Upper lobe of right lung (tissue), 1 donor: Measurements from ENCODE around the gene CNGB1. TPM values are rescaled to one million over a fixed set of nuclear protein-coding genes. Genes with fewer than 3 reads are reported as not detected.
"Not testable (repeated sequence)": the region's sequence is repeated elsewhere in the genome, so short reads cannot be mapped to it uniquely, and the experiment has no call there.

ENCODE experiments used
- ATAC-seq: fragments of 200-7000 bp; cut with Tn5 transposase; one replicate; pipeline ENCODE4 v1.9.1; 2020; ENCODE audit warnings: mild to moderate bottlenecking, moderate library complexity
- DNase-seq: peaks from one replicate; pipeline ENCODE4 v3.0.0-alpha.2; 2020
- H3K27ac ChIP-seq: fragments of 200-600 bp; one replicate; pipeline ENCODE4 v1.8.0; 2022
- H3K27me3 ChIP-seq: fragments of 200-600 bp; one replicate; pipeline ENCODE4 v1.8.0; 2022; ENCODE audit warnings: mild to moderate bottlenecking
- H3K36me3 ChIP-seq: fragments of 200-600 bp; one replicate; pipeline ENCODE4 v1.8.0; 2022
- H3K4me1 ChIP-seq: fragments of 200-600 bp; one replicate; pipeline ENCODE4 v1.8.0; 2022
- H3K4me3 ChIP-seq: fragments of 200-600 bp; one replicate; pipeline ENCODE4 v1.8.0; 2022; ENCODE audit warnings: mild to moderate bottlenecking
- H3K9me3 ChIP-seq: fragments of 200-600 bp; one replicate; pipeline ENCODE4 v1.8.0; 2022
- CTCF ChIP-seq: fragments of 200-600 bp; IDR thresholded peaks from one replicate; pipeline ENCODE4 v1.8.0; 2022; ENCODE audit warnings: antibody characterized with exemption
- intact Hi-C: fragments of 100-400 bp; cut with DNase I; formaldehyde crosslinking; loops from one replicate; pipeline ENCODE4 v1.11.0; 2022
- total RNA-seq: library from RNA; stranded (reverse); fragmentation: NEBNext Ultra II Directional; extraction: Animal tissue kit (Norgen Biotek cat#: 25700); gene quantifications from one replicate; pipeline ENCODE4 v1.2.1, GENCODE V29; 2021
- donor health status: DM: no; HTN: yes; CAD: no; lungs with severe emphysema.

The CNGB1 gene
- total RNA-seq, 1 donor from 2014 or later, result not detected

- Histone ChIP-seq H3K4me1 (peaks cover 6% of the 10 kb centered on the region), H3K9me3 (no peaks in the 10 kb centered on the region), H3K36me3 (no peaks in the 10 kb centered on the region), H3K27ac (no peak overlapping the region), H3K27me3 (no peaks in the 10 kb centered on the region), H3K4me3 (no peak overlapping the region)
- intact Hi-C loops, result no loop called here
- TF ChIP-seq CTCF, result no peak
- DNase-seq (no peak), ATAC-seq (no peak)
Measured at GRCh38 chr16:57945740-57946138, 25.2 kb downstream of the CNGB1 start.

- Histone ChIP-seq H3K4me1 (peaks cover 6% of the 10 kb centered on the region), H3K27ac (no peak overlapping the region), H3K9me3 (no peaks in the 10 kb centered on the region), H3K27me3 (no peaks in the 10 kb centered on the region), H3K36me3 (no peaks in the 10 kb centered on the region), H3K4me3 (no peak overlapping the region)
- no peak for TF ChIP-seq CTCF
- DNase-seq, result no peak
- no peak for ATAC-seq
- intact Hi-C loops, result no loop called here
Measured at GRCh38 chr16:57944970-57945739, 25.8 kb downstream of the CNGB1 start.

DNA sequence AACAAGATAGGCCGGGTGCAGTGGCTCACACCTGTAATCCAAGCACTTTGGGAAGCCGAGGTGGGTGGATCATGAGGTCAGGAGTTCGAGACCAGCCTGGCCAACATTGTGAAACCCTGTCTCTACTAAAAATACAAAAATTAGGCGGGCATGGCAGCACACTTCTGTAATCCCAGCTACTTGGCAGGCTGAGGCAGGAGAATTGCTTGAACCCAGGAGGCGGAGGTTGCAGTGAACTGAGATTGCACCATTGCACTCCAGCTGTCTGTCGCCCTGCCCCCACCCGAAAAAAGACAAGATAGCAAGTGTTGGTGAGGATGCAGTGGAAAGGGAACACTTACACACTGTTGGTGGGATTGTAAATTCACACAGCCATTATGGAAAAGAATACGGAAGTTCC is 27.5 kb downstream of the CNGB1 start:
- intact Hi-C loops, H3K27ac ChIP-seq, DNase-seq, H3K27me3 ChIP-seq, ATAC-seq, H3K36me3 ChIP-seq, H3K9me3 ChIP-seq, H3K4me3 ChIP-seq: not testable (repeated sequence)
- H3K4me1 ChIP-seq, result peaks cover 18% of the 10 kb centered on the region

- H3K27ac ChIP-seq, intact Hi-C loops, H3K4me3 ChIP-seq, H3K36me3 ChIP-seq, H3K9me3 ChIP-seq, H3K27me3 ChIP-seq, DNase-seq, ATAC-seq: not testable (repeated sequence)
- peaks cover 18% of the 10 kb centered on the region for H3K4me1 ChIP-seq
Measured at GRCh38 chr16:57941901-57942300, 29.0 kb downstream of the CNGB1 start.

DNA sequence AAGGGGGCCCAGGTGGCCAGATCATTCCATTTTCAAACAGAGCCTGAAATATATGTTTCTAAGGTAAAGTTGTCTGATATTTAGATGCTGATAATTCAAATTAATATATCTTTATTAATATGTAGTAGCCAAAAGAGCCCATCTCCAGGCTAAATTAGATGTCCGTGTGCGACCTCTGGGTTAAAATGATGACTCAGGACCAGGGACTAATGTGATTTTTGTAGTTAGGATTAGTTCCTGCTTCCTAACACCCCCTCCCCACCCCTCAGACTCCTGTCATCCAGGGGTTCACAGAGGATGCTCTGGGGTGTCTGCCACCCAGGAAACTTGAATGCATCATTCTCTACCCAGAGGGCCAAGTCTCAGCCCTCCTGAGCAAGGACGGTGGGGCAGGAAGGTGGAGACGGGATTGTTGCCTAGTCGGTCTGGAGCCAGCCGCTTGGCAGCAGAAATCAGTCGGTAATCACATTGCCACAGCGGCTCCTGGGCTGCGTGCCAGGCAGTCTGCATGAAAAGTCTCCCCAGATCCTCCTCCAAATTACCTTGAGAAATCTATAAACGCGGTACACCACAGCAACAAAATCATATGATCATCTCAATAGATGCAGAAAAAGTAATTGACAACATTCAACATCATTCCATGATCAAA is 29.8 kb downstream of the CNGB1 start:
- no peak overlapping the region for H3K4me3 ChIP-seq
- H3K36me3 ChIP-seq, result no peaks in the 10 kb centered on the region
- H3K27me3 ChIP-seq, result no peaks in the 10 kb centered on the region
- no peaks in the 10 kb centered on the region for H3K9me3 ChIP-seq
- H3K27ac ChIP-seq, result no peak overlapping the region
- H3K4me1 ChIP-seq, result peaks cover 18% of the 10 kb centered on the region
- ATAC-seq (peak; percentile 37), DNase-seq (peak; percentile 90)
- intact Hi-C loops, result no loop called here
- no peak for TF ChIP-seq CTCF

DNA sequence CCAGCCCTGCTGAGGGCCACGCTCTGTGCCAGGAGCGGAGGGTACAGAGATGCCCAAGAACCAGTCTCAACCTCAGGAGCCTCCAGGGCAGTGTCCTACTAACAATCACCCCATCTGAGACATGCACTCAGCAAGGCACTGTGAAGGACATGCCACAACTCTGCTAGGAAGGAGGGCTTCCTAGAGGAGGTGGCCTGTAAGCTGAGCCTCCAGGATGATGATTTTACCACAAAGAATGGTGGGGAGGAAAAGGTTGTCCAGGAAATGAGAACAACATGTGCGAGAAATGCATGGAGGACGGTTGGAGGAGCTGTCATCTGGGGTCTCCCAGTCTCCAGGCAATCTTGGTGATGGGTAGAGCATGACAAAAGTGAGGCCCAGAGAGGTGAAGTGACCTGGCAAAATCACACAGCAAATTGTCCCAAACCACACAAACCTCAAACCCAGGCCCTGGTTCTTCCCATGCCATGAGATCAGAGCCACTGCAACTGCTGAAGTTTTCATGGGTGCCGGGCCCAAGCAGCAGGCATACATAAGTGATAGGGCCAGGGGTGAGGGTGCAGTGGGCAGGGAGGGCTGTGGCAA is 30.5 kb downstream of the CNGB1 start:
- no peak for TF ChIP-seq CTCF
- intact Hi-C loops, result no loop called here
- Histone ChIP-seq H3K27ac (no peak overlapping the region), H3K9me3 (no peaks in the 10 kb centered on the region), H3K4me3 (no peak overlapping the region), H3K4me1 (peaks cover 18% of the 10 kb centered on the region), H3K36me3 (no peaks in the 10 kb centered on the region), H3K27me3 (no peaks in the 10 kb centered on the region)
- no peak for DNase-seq
- no peak for ATAC-seq
